Panc1 (cell line): ENCODE results near the gene CDK17.

Source experiments
- CTCF ChIP-seq: fragments of 450-650 bp; IDR thresholded peaks from 2 replicates; pipeline ENCODE4 v1.5.1; 2017; ENCODE audit warnings: mild to moderate bottlenecking
- POLR2AphosphoS5 ChIP-seq: IDR thresholded peaks from 2 replicates; pipeline ENCODE4 v1.6.1; 2012; ENCODE audit warnings: mild to moderate bottlenecking, low read depth, low read length, moderate library complexity
- REST ChIP-seq, 2 experiments: IDR thresholded peaks; 2 replicates each; pipeline ENCODE4 v1.6.1; 2011 to 2012; ENCODE audit warnings: low read depth in 2 of 2, control low read depth in 1 of 2, low read length in 1 of 2, mild to moderate bottlenecking in 1 of 2, moderate library complexity in 1 of 2; ENCODE audit not compliant: insufficient read depth in 1 of 2
- SIN3A ChIP-seq: IDR thresholded peaks from 2 replicates; pipeline ENCODE4 v1.6.1; 2012; ENCODE audit warnings: low read depth, mild to moderate bottlenecking, low read length, moderate library complexity, borderline replicate concordance; ENCODE audit not compliant: insufficient read depth
- TCF7L2 ChIP-seq: IDR thresholded peaks from 2 replicates; pipeline ENCODE4 v1.6.1; 2011; ENCODE audit warnings: mild to moderate bottlenecking, low read depth, low read length, inconsistent platforms

- TF ChIP-seq CTCF (no peak), POLR2AphosphoS5 (no peak), TCF7L2 (no peak), SIN3A (no peak), REST (IDR thresholded peaks at IDR 0.05; ENCODE audit: insufficient read depth in 1 of 2, low read depth in 2 of 2, low read length in 1 of 2) (no peak)
Measured at GRCh38 chr12:96350982-96351381, 49.3 kb downstream of the CDK17 start.
